SW480 (cell line): ENCODE results near the gene TNFRSF21.
"Not testable (repeated sequence)": the region's sequence is repeated elsewhere in the genome, so short reads cannot be mapped to it uniquely, and the experiment has no call there.

Experiments
- DNase-seq: peaks from one replicate; pipeline ENCODE4 v3.0.0-alpha.2; 2016; ENCODE audit warnings: low spot score

TNFRSF21 gene

GRCh38 chr6:47309291-47310130 lies at the start of gene TNFRSF21:
TNFRSF21 (minus strand) TSS chr6:47309905; CDS start chr6:47309511, 394 bp downstream.
- peak; percentile 88 for DNase-seq

- DNase-seq, result peak; percentile 34
Observed at GRCh38 chr6:47358440-47359225, 48.9 kb upstream of the TNFRSF21 start.

- no peak for DNase-seq
Observed at GRCh38 chr6:47357827-47358226, 48.1 kb upstream of the TNFRSF21 start.

- no peak for DNase-seq
Observed at GRCh38 chr6:47355496-47355895, 45.8 kb upstream of the TNFRSF21 start.

- no peak for DNase-seq
Observed at GRCh38 chr6:47353871-47354270, 44.2 kb upstream of the TNFRSF21 start.

GRCh38 chr6:47352966-47353365 lies 43.3 kb upstream of the TNFRSF21 start:
- no peak for DNase-seq

- no peak for DNase-seq
Observed at GRCh38 chr6:47352194-47352920, 42.7 kb upstream of the TNFRSF21 start.

GRCh38 chr6:47351621-47352020 lies 41.9 kb upstream of the TNFRSF21 start:
- DNase-seq, result no peak

GRCh38 chr6:47349931-47350330 lies 40.2 kb upstream of the TNFRSF21 start:
- DNase-seq, result no peak

GRCh38 chr6:47348316-47348863 lies 38.7 kb upstream of the TNFRSF21 start:
- DNase-seq, result no peak

- no peak for DNase-seq
Observed at GRCh38 chr6:47345761-47346160, 36.1 kb upstream of the TNFRSF21 start.

GRCh38 chr6:47344022-47344421 lies 34.3 kb upstream of the TNFRSF21 start:
- DNase-seq, result no peak

- DNase-seq, result no peak
Observed at GRCh38 chr6:47343600-47343999, 33.9 kb upstream of the TNFRSF21 start.

- no peak for DNase-seq
Observed at GRCh38 chr6:47342824-47343223, 33.1 kb upstream of the TNFRSF21 start.

- no peak for DNase-seq
Observed at GRCh38 chr6:47337519-47337918, 27.8 kb upstream of the TNFRSF21 start.

GRCh38 chr6:47336334-47336733 lies 26.6 kb upstream of the TNFRSF21 start:
- DNase-seq, result no peak

GRCh38 chr6:47335466-47335865 lies 25.8 kb upstream of the TNFRSF21 start:
- no peak for DNase-seq

GRCh38 chr6:47334334-47334733 lies 24.6 kb upstream of the TNFRSF21 start:
- no peak for DNase-seq

- not testable (repeated sequence) for DNase-seq
Observed at GRCh38 chr6:47328606-47329005, 18.9 kb upstream of the TNFRSF21 start.

GRCh38 chr6:47328139-47328538 lies 18.4 kb upstream of the TNFRSF21 start:
- DNase-seq, result not testable (repeated sequence)

GRCh38 chr6:47323887-47324286 lies 14.2 kb upstream of the TNFRSF21 start:
- no peak for DNase-seq

GRCh38 chr6:47323321-47323720 lies 13.6 kb upstream of the TNFRSF21 start:
- DNase-seq, result no peak
